IMR-90 (cell line): ENCODE measurements around the gene COPS2. TPM values are rescaled to one million over a fixed set of nuclear protein-coding genes. Genes with fewer than 3 reads are reported as not detected.

Experiments
- ATAC-seq: fragments of 200-7000 bp; cut with Tn5 transposase; 2 replicates; pipeline ENCODE4 v1.9.1; 2020; ENCODE audit warnings: low read depth, mild to moderate bottlenecking, moderate library complexity
- BruUV-seq: library from RNA; stranded (reverse); fragments of 400-500 nt; replicated peaks from 2 replicates; lab custom pipeline; 2021; lab: Mats Ljungman, UMichigan
- CTCF ChIA-PET: fragments of 300-600 bp; formaldehyde crosslinking; extraction: SDS; loops from one replicate; lab custom pipeline; 2021; ENCODE audit warnings: antibody characterized with exemption; lab: Yijun Ruan, JAX
- POLR2A ChIA-PET: fragments of 300-600 bp; sonication (Branson Sonifier 250); formaldehyde crosslinking; loops from one replicate; lab custom pipeline; 2022; ENCODE audit warnings: antibody characterized with exemption; ENCODE audit not compliant: unreplicated experiment; lab: Charles Lee
- DNase-seq: peaks from one replicate; pipeline ENCODE4 v3.0.0; 2013
- H2AFZ ChIP-seq: replicated peaks from 2 replicates; pipeline ENCODE3; 2013; ENCODE audit warnings: low read length, mild to moderate bottlenecking; ENCODE audit not compliant: poor library complexity
- H2AK5ac ChIP-seq: 2 replicates; pipeline ENCODE4 v1.6.1; 2013; ENCODE audit warnings: low read depth, low read length, inconsistent platforms
- H2AK9ac ChIP-seq: replicated peaks from 2 replicates; pipeline ENCODE3; 2013; ENCODE audit warnings: mild to moderate bottlenecking, low read depth, low read length, moderate library complexity; ENCODE audit not compliant: poor library complexity
- H2BK120ac ChIP-seq: 2 replicates; pipeline ENCODE4 v1.6.1; 2013; ENCODE audit warnings: low read depth, low read length, inconsistent platforms
- H2BK15ac ChIP-seq: 3 replicates; pipeline ENCODE4 v1.6.1; 2013; ENCODE audit warnings: low read depth, low read length, inconsistent platforms
- H2BK20ac ChIP-seq: 2 replicates; pipeline ENCODE4 v1.6.1; 2013; ENCODE audit warnings: low read depth, mild to moderate bottlenecking, inconsistent platforms, low read length, moderate library complexity
- H2BK5ac ChIP-seq: 2 replicates; pipeline ENCODE4 v1.6.1; 2013; ENCODE audit warnings: mild to moderate bottlenecking, low read depth, low read length, inconsistent platforms; ENCODE audit not compliant: poor library complexity, severe bottlenecking
- H3K14ac ChIP-seq: replicated peaks from 2 replicates; pipeline ENCODE4 v1.6.1; 2013; ENCODE audit warnings: low read depth, low read length, inconsistent platforms
- H3K18ac ChIP-seq: 2 replicates; pipeline ENCODE4 v1.6.1; 2013; ENCODE audit warnings: low read depth, low read length, control low read depth
- H3K23ac ChIP-seq: 2 replicates; pipeline ENCODE4 v1.6.1; 2013; ENCODE audit warnings: low read depth, low read length, inconsistent platforms
- H3K27ac ChIP-seq: 2 replicates; pipeline ENCODE4 v1.5.1; 2013; ENCODE audit warnings: mild to moderate bottlenecking, control low read depth, low read length; ENCODE audit not compliant: insufficient read depth
- H3K27me3 ChIP-seq: 2 replicates; pipeline ENCODE4 v1.6.1; 2013; ENCODE audit warnings: low read length; ENCODE audit not compliant: control insufficient read depth, insufficient read depth
- H3K36me3 ChIP-seq: 2 replicates; pipeline ENCODE4 v1.6.1; 2013; ENCODE audit warnings: low read length, mixed read lengths; ENCODE audit not compliant: control insufficient read depth, insufficient read depth
- H3K4ac ChIP-seq: 2 replicates; pipeline ENCODE4 v1.6.1; 2013; ENCODE audit warnings: low read depth, low read length, inconsistent platforms
- H3K4me1 ChIP-seq: 2 replicates; pipeline ENCODE4 v1.6.1; 2013; ENCODE audit warnings: low read length, mixed read lengths; ENCODE audit not compliant: control insufficient read depth, insufficient read depth
- H3K4me2 ChIP-seq: 2 replicates; pipeline ENCODE4 v1.6.1; 2013; ENCODE audit warnings: low read depth, mild to moderate bottlenecking, control low read depth, low read length, moderate library complexity
- H3K4me3 ChIP-seq: 2 replicates; pipeline ENCODE4 v1.5.1; 2013; ENCODE audit warnings: low read depth, mild to moderate bottlenecking, control low read depth, low read length, moderate library complexity; ENCODE audit not compliant: insufficient read depth
- H3K56ac ChIP-seq: 2 replicates; pipeline ENCODE4 v1.6.1; 2013; ENCODE audit warnings: low read length, inconsistent platforms; ENCODE audit not compliant: insufficient read depth; ENCODE audit errors: extremely low read depth
- H3K79me1 ChIP-seq, 2 experiments: 2 replicates each; pipeline ENCODE4 v1.6.1; 2013; ENCODE audit warnings: low read length in 2 of 2, inconsistent platforms in 1 of 2, low read depth in 1 of 2
- H3K9ac ChIP-seq: 2 replicates; pipeline ENCODE4 v1.6.1; 2013; ENCODE audit warnings: low read depth, low read length, control low read depth
- H3K9me1 ChIP-seq: 2 replicates; pipeline ENCODE4 v1.6.1; 2013; ENCODE audit warnings: low read length, inconsistent platforms; ENCODE audit not compliant: insufficient read depth
- H3K9me3 ChIP-seq: 2 replicates; pipeline ENCODE4 v1.6.1; 2013; ENCODE audit warnings: low read length; ENCODE audit not compliant: control insufficient read depth, insufficient read depth
- H4K20me1 ChIP-seq: 2 replicates; pipeline ENCODE4 v1.6.1; 2013; ENCODE audit warnings: low read length, inconsistent platforms; ENCODE audit not compliant: insufficient read depth
- H4K5ac ChIP-seq: 2 replicates; pipeline ENCODE4 v1.6.1; 2013; ENCODE audit warnings: mild to moderate bottlenecking, low read depth, low read length, control low read depth
- H4K8ac ChIP-seq, 2 experiments: 2 replicates each; pipeline ENCODE4 v1.6.1; 2013; ENCODE audit warnings: low read depth in 2 of 2, low read length in 2 of 2, control low read depth in 1 of 2, inconsistent platforms in 1 of 2
- H4K91ac ChIP-seq: 2 replicates; pipeline ENCODE4 v1.6.1; 2013; ENCODE audit warnings: low read depth, low read length, inconsistent platforms; ENCODE audit not compliant: insufficient read depth
- BHLHE40 ChIP-seq: fragments of 150-350 bp; IDR thresholded peaks from 2 replicates; pipeline ENCODE4 v1.6.1; 2016; ENCODE audit warnings: mild to moderate bottlenecking, low read depth, low read length
- CEBPB ChIP-seq: IDR thresholded peaks from 2 replicates; pipeline ENCODE4 v1.6.1; 2012; ENCODE audit warnings: low read depth, low read length, improper control_type of control experiment
- FOS ChIP-seq: fragments of 150-350 bp; IDR thresholded peaks from 2 replicates; pipeline ENCODE4 v1.6.1; 2016; ENCODE audit warnings: low read depth, low read length
- MXI1 ChIP-seq: IDR thresholded peaks from 2 replicates; pipeline ENCODE4 v1.6.1; 2012; ENCODE audit warnings: low read depth, mild to moderate bottlenecking, low read length, moderate library complexity, borderline replicate concordance
- NFE2L2 ChIP-seq: fragments of 150-350 bp; IDR thresholded peaks from 2 replicates; pipeline ENCODE4 v1.6.1; 2016; ENCODE audit warnings: low read depth, mild to moderate bottlenecking, low read length
- POLR2A ChIP-seq: IDR thresholded peaks from 2 replicates; pipeline ENCODE4 v1.6.1; 2012; ENCODE audit warnings: mild to moderate bottlenecking, low read depth, low read length
- RAD21 ChIP-seq: IDR thresholded peaks from 2 replicates; pipeline ENCODE4 v1.6.1; 2012; ENCODE audit warnings: low read length, improper control_type of control experiment
- RCOR1 ChIP-seq: IDR thresholded peaks from 2 replicates; pipeline ENCODE4 v1.6.1; 2012; ENCODE audit warnings: mild to moderate bottlenecking, low read length, improper control_type of control experiment; ENCODE audit not compliant: insufficient replicate concordance
- SMC3 ChIP-seq: fragments of 150-350 bp; IDR thresholded peaks from 2 replicates; pipeline ENCODE4 v1.6.1; 2016; ENCODE audit warnings: low read depth, mild to moderate bottlenecking, antibody characterized with exemption, low read length, moderate library complexity
- USF2 ChIP-seq: fragments of 150-350 bp; IDR thresholded peaks from 2 replicates; pipeline ENCODE4 v1.6.1; 2017; ENCODE audit warnings: mild to moderate bottlenecking, antibody characterized with exemption, low read length, low read depth
- WGBS, 2 experiments: methylation state at CpG; one replicate each; pipeline versions ENCODE4 v1.1.5 to v1.1.7; 2013; ENCODE audit warnings: missing lambda C conversion rate in 2 of 2; ENCODE audit not compliant: insufficient read length in 1 of 2; ENCODE audit errors: extremely low coverage in 2 of 2; 5-methylcytosine and 5-hydroxymethylcytosine counted together
- dilution Hi-C: fragments of 300-500 bp; cut with HindIII; formaldehyde crosslinking; loops from one replicate; pipeline ENCODE4 v1.14.3; 2018; ENCODE audit warnings: low sequenced_read_pairs; ENCODE audit not compliant: unreplicated experiment
- in situ Hi-C: fragments of 300-500 bp; cut with MboI; formaldehyde crosslinking; loops from 3 replicates; pipeline ENCODE4 v1.14.3; 2019; ENCODE audit warnings: low sequenced_read_pairs, inconsistent platforms, mixed read lengths
- intact Hi-C: fragments of 100-400 bp; cut with micrococcal nuclease; formaldehyde crosslinking; loops from 2 replicates; pipeline ENCODE4 v1.10.0; 2022
- polyA plus RNA-seq, 3 experiments: library from polyadenylated mRNA; depleted of rRNA; stranded (reverse); fragments of >200 nt; gene quantifications; 2 replicates each; pipeline ENCODE4 v1.2.3, GENCODE V29; 2012; ENCODE audit warnings: low replicate concordance in 1 of 3
- total RNA-seq: library from RNA; depleted of rRNA; stranded (reverse); fragments of >200 nt; gene quantifications from 2 replicates; pipeline ENCODE4 v1.2.3, GENCODE V29; 2012
- TF ChIP-seq, protein P1 (sequence below): fragments of 150-350 bp; IDR thresholded peaks from 2 replicates; pipeline ENCODE4 v1.6.1; 2016; ENCODE audit warnings: low read depth, mild to moderate bottlenecking, low read length, moderate library complexity, borderline replicate concordance

Gene COPS2
- total and polyA plus RNA-seq, 2 of the 4 experiments (the other 2 are of a cell fraction), result 54.6 to 75.6 TPM

DNA sequence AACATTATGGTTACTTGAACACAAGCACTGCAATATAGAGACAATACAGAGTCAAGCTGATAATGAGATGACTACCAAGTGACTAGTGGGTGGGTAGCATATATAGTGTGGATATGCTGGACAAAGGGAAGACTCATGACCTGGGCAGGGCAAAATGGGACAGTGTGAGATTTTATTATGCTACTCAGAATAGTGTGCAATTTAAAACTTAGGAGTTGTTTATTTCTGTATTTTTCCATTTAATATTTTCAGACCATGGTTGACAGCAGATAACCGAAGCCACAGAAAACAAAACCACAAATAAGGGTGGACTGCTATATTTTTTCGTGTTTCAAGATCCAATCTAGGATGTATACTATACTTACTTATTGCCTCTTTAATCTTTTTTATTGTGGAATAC lies 34.2 kb upstream of the COPS2 start:
- no peak overlapping the region for H3K23ac ChIP-seq
- dilution Hi-C loops, result no loop called here
- no peak overlapping the region for H3K18ac ChIP-seq
- no peak overlapping the region for H2AK9ac ChIP-seq
- ChIA-PET CTCF (no interaction called here), POLR2A (no interaction called here)
- H3K4ac ChIP-seq, result no peak overlapping the region
- H2BK20ac ChIP-seq, result no peak overlapping the region
- no peak overlapping the region for H2BK120ac ChIP-seq
- no peaks in the 10 kb centered on the region for H3K36me3 ChIP-seq
- H4K20me1 ChIP-seq, result peaks cover 18% of the 10 kb centered on the region
- no peak for TF ChIP-seq USF2
- TF ChIP-seq MXI1, result no peak
- no peak for TF ChIP-seq CEBPB
- TF ChIP-seq POLR2A, result no peak
- no peak for TF ChIP-seq SMC3
- no peak for TF ChIP-seq BHLHE40
- TF ChIP-seq FOS, result no peak
- TF ChIP-seq, protein P1, sequence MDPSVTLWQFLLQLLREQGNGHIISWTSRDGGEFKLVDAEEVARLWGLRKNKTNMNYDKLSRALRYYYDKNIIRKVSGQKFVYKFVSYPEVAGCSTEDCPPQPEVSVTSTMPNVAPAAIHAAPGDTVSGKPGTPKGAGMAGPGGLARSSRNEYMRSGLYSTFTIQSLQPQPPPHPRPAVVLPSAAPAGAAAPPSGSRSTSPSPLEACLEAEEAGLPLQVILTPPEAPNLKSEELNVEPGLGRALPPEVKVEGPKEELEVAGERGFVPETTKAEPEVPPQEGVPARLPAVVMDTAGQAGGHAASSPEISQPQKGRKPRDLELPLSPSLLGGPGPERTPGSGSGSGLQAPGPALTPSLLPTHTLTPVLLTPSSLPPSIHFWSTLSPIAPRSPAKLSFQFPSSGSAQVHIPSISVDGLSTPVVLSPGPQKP, result no peak
- TF ChIP-seq RAD21, result no peak
- no peak for TF ChIP-seq RCOR1
- no peak for TF ChIP-seq NFE2L2
- peaks cover 7% of the 10 kb centered on the region for H3K4me1 ChIP-seq
- H3K14ac ChIP-seq, result no peak overlapping the region
- peaks cover 16% of the 10 kb centered on the region for H3K9me1 ChIP-seq
- no peak overlapping the region for H4K91ac ChIP-seq
- BruUV-seq, result no TSS peak
- no peak overlapping the region for H2BK5ac ChIP-seq
- no peak overlapping the region for H2AFZ ChIP-seq
- ATAC-seq (no peak), DNase-seq (no peak)
- H3K79me1 ChIP-seq, result peaks cover 28 to 50% of the 10 kb centered on the region in 2 experiments
- no peak overlapping the region for H4K5ac ChIP-seq
- H3K9me3 ChIP-seq, result no peaks in the 10 kb centered on the region
- H3K27ac ChIP-seq, result no peak overlapping the region
- H3K27me3 ChIP-seq, result no peaks in the 10 kb centered on the region
- no peak overlapping the region for H2BK15ac ChIP-seq
- no peak overlapping the region for H3K9ac ChIP-seq
- in situ Hi-C loops, result no loop called here
- no peak overlapping the region for H3K4me2 ChIP-seq
- intact Hi-C loops, result no loop called here
- H4K8ac ChIP-seq, result no peak overlapping the region
- no peak overlapping the region for H3K56ac ChIP-seq
- no peak overlapping the region for H3K4me3 ChIP-seq
- H2AK5ac ChIP-seq, result no peak overlapping the region
- no CpG with 5 or more reads among the region's 2 CpGs for WGBS, 2 experiments
